ENCODE data around the gene PCNX2. TPM values are rescaled to one million over a fixed set of nuclear protein-coding genes. Genes with fewer than 3 reads are reported as not detected.

The PCNX2 gene
- total RNA-seq, 2 donors from 2014 or later, result 23.9 to 39.1 TPM

- Mint-ChIP-seq H3K27me3 (ENCODE audit: insufficient read depth) (peaks cover 4% of the 10 kb centered on the region), H3K36me3 (ENCODE audit: low read depth) (no peaks in the 10 kb centered on the region), H3K4me1 (peaks cover 8% of the 10 kb centered on the region), H3K4me3 (no peak overlapping the region), H3K9me3 (no peaks in the 10 kb centered on the region), H3K27ac (no peak overlapping the region)
- DNase-seq, result no peak
- Histone ChIP-seq H3K9me3 (ENCODE audit: control insufficient read depth, low read length) (no peaks in the 10 kb centered on the region), H3K27ac (ENCODE audit: low read depth, low read length) (no peak overlapping the region), H3K4me1 (ENCODE audit: control insufficient read depth, insufficient read depth, low read length) (no peaks in the 10 kb centered on the region), H3K9ac (ENCODE audit: extremely low read depth, low read length, poor library complexity, severe bottlenecking) (no peak overlapping the region), H3K36me3 (ENCODE audit: control insufficient read depth, insufficient read depth, low read length) (no peaks in the 10 kb centered on the region), H3K4me3 (ENCODE audit: low read length) (no peak overlapping the region), H3K27me3 (ENCODE audit: control insufficient read depth, insufficient read depth, low read length, poor library complexity, severe bottlenecking) (no peaks in the 10 kb centered on the region)
- peak; percentile 35 for TF ChIP-seq CTCF (conservative IDR thresholded peaks at IDR 0.05)
- 83% methylated on average over 1 of the region's 1 CpG; no CpG with 5 or more reads in 1 of the 2 experiments for WGBS, 2 experiments (ENCODE audit: insufficient coverage in 1 of 2, insufficient read length in 1 of 2)
Measured at GRCh38 chr1:232940262-232940661, 355.3 kb downstream of the PCNX2 start.

- Mint-ChIP-seq H3K36me3 (ENCODE audit: low read depth) (no peaks in the 10 kb centered on the region), H3K27me3 (ENCODE audit: insufficient read depth) (peaks cover 4% of the 10 kb centered on the region), H3K9me3 (no peaks in the 10 kb centered on the region), H3K27ac (no peak overlapping the region), H3K4me1 (peaks cover 8% of the 10 kb centered on the region), H3K4me3 (no peak overlapping the region)
- Histone ChIP-seq H3K9ac (ENCODE audit: extremely low read depth, low read length, poor library complexity, severe bottlenecking) (no peak overlapping the region), H3K27ac (ENCODE audit: low read depth, low read length) (no peak overlapping the region), H3K4me1 (ENCODE audit: control insufficient read depth, insufficient read depth, low read length) (no peaks in the 10 kb centered on the region), H3K9me3 (ENCODE audit: control insufficient read depth, low read length) (no peaks in the 10 kb centered on the region), H3K36me3 (ENCODE audit: control insufficient read depth, insufficient read depth, low read length) (no peaks in the 10 kb centered on the region), H3K27me3 (ENCODE audit: control insufficient read depth, insufficient read depth, low read length, poor library complexity, severe bottlenecking) (no peaks in the 10 kb centered on the region), H3K4me3 (ENCODE audit: low read length) (no peak overlapping the region)
- no peak for TF ChIP-seq CTCF (conservative IDR thresholded peaks at IDR 0.05)
- no peak for DNase-seq
- WGBS, 2 experiments (ENCODE audit: insufficient coverage in 1 of 2, insufficient read length in 1 of 2), result 92 to 100% methylated on average over 1 to 2 of the region's 2 CpGs
Measured at GRCh38 chr1:232939748-232940147, 355.8 kb downstream of the PCNX2 start.

- H3K4me3 Mint-ChIP-seq, result no peak overlapping the region
- no peaks in the 10 kb centered on the region for H3K9me3 Mint-ChIP-seq
- Histone ChIP-seq H3K27me3 (ENCODE audit: control insufficient read depth, insufficient read depth, low read length, poor library complexity, severe bottlenecking) (no peaks in the 10 kb centered on the region), H3K4me1 (ENCODE audit: control insufficient read depth, insufficient read depth, low read length) (no peaks in the 10 kb centered on the region), H3K4me3 (ENCODE audit: low read length) (no peak overlapping the region), H3K27ac (ENCODE audit: low read depth, low read length) (no peak overlapping the region), H3K36me3 (ENCODE audit: control insufficient read depth, insufficient read depth, low read length) (no peaks in the 10 kb centered on the region), H3K9ac (ENCODE audit: extremely low read depth, low read length, poor library complexity, severe bottlenecking) (no peak overlapping the region), H3K9me3 (ENCODE audit: control insufficient read depth, low read length) (no peaks in the 10 kb centered on the region)
- DNase-seq, result no peak
- no peaks in the 10 kb centered on the region for H3K36me3 Mint-ChIP-seq (ENCODE audit: low read depth)
- WGBS, 2 experiments (ENCODE audit: insufficient coverage in 1 of 2, insufficient read length in 1 of 2), result 97% methylated on average over 8 of the region's 11 CpGs; no CpG with 5 or more reads in 1 of the 2 experiments
- H3K4me1 Mint-ChIP-seq, result peaks cover 8% of the 10 kb centered on the region
- no peaks in the 10 kb centered on the region for H3K27me3 Mint-ChIP-seq (ENCODE audit: insufficient read depth)
- H3K27ac Mint-ChIP-seq, result no peak overlapping the region
- no peak for TF ChIP-seq CTCF (conservative IDR thresholded peaks at IDR 0.05)
Measured at GRCh38 chr1:232938926-232939325, 356.6 kb downstream of the PCNX2 start.

Measured in endodermal cell (in vitro differentiated cells).